Fibroblast of lung (primary cell): Measurements from ENCODE around the gene RIPK3. TPM values are rescaled to one million over a fixed set of nuclear protein-coding genes. Genes with fewer than 3 reads are reported as not detected.

Experiments used
- DNase-seq, 2 donors: peaks; one replicate each; pipeline versions ENCODE4 v3.0.0 to v3.0.0-alpha.2; 2010; ENCODE audit warnings: low read depth in 2 of 2
- H2AFZ ChIP-seq: 2 replicates; pipeline ENCODE4 v1.5.1; 2012; ENCODE audit warnings: low read length, control low read depth, inconsistent platforms
- H3K27ac ChIP-seq: 2 replicates; pipeline ENCODE4 v1.5.1; 2011; ENCODE audit warnings: low read length, control low read depth; ENCODE audit not compliant: insufficient read depth
- H3K27me3 ChIP-seq: 2 replicates; pipeline ENCODE4 v1.5.1; 2011; ENCODE audit warnings: mild to moderate bottlenecking, low read length; ENCODE audit not compliant: control insufficient read depth, insufficient read depth
- H3K36me3 ChIP-seq: 2 replicates; pipeline ENCODE4 v1.5.1; 2011; ENCODE audit warnings: low read length; ENCODE audit not compliant: control insufficient read depth, insufficient read depth
- H3K4me1 ChIP-seq: 2 replicates; pipeline ENCODE4 v1.5.1; 2011; ENCODE audit warnings: low read length; ENCODE audit not compliant: control insufficient read depth, insufficient read depth; ENCODE audit errors: extremely low read depth
- H3K4me2 ChIP-seq: 2 replicates; pipeline ENCODE4 v1.5.1; 2011; ENCODE audit warnings: low read length, control low read depth; ENCODE audit not compliant: insufficient read depth; ENCODE audit errors: extremely low read depth
- H3K4me3 ChIP-seq, 4 experiments: fragments of 200-600 bp in 1 of 4; sonication (generic) in 1 of 4; replicated peaks in 1 of 4; 2 replicates each; pipeline ENCODE4 v1.5.1; 2011 to 2016; ENCODE audit warnings: low read length in 4 of 4, low read depth in 3 of 4, mild to moderate bottlenecking in 3 of 4, control low read depth in 2 of 4, inconsistent platforms in 1 of 4, mixed read lengths in 1 of 4; ENCODE audit not compliant: insufficient read depth in 1 of 4; ENCODE audit errors: control extremely low read depth in 1 of 4
- H3K79me2 ChIP-seq: 2 replicates; pipeline ENCODE4 v1.5.1; 2012; ENCODE audit warnings: mild to moderate bottlenecking, low read length, inconsistent platforms; ENCODE audit not compliant: control insufficient read depth, insufficient read depth
- H3K9ac ChIP-seq: 2 replicates; pipeline ENCODE4 v1.5.1; 2011; ENCODE audit warnings: mild to moderate bottlenecking, low read length, control low read depth; ENCODE audit not compliant: insufficient read depth
- H3K9me3 ChIP-seq: 2 replicates; pipeline ENCODE4 v1.5.1; 2012; ENCODE audit warnings: low read depth, low read length; ENCODE audit not compliant: control insufficient read depth, insufficient read depth
- H4K20me1 ChIP-seq: 2 replicates; pipeline ENCODE4 v1.5.1; 2011; ENCODE audit warnings: low read length; ENCODE audit not compliant: control insufficient read depth, insufficient read depth; ENCODE audit errors: extremely low read depth
- EZH2 ChIP-seq: IDR thresholded peaks from 2 replicates; pipeline ENCODE4 v1.5.1; 2012; ENCODE audit warnings: low read length, control low read depth, mild to moderate bottlenecking; ENCODE audit errors: missing control alignments
- polyA plus RNA-seq, 2 donors: library from polyadenylated mRNA; depleted of rRNA in 1 of 2; stranded (reverse) in 1 of 2; unstranded in 1 of 2; fragments of >200 nt; gene quantifications; 2 replicates each; pipeline ENCODE4 v1.2.1, GENCODE V29; 2011 to 2012; ENCODE audit warnings: missing spikeins in 1 of 2
- total RNA-seq: library from RNA; depleted of rRNA; stranded (reverse); fragments of >200 nt; gene quantifications from 2 replicates; pipeline ENCODE4 v1.2.1, GENCODE V29; 2014
- TF ChIP-seq, protein P1 (sequence below), 2 donors: IDR thresholded peaks in 1 of 2; conservative IDR thresholded peaks in 1 of 2; 1 replicate in 1 of 2; 2 replicates in 1 of 2; pipeline ENCODE4 v1.5.1; 2011 to 2012; ENCODE audit warnings: low read length in 2 of 2, control low read depth in 1 of 2, inconsistent platforms in 1 of 2, low read depth in 1 of 2, mild to moderate bottlenecking in 1 of 2

Gene RIPK3
- total and polyA plus RNA-seq, 2 donors (not counting 1 experiment from before 2014, with no cell fraction given), result 0.20 to 0.33 TPM

DNA sequence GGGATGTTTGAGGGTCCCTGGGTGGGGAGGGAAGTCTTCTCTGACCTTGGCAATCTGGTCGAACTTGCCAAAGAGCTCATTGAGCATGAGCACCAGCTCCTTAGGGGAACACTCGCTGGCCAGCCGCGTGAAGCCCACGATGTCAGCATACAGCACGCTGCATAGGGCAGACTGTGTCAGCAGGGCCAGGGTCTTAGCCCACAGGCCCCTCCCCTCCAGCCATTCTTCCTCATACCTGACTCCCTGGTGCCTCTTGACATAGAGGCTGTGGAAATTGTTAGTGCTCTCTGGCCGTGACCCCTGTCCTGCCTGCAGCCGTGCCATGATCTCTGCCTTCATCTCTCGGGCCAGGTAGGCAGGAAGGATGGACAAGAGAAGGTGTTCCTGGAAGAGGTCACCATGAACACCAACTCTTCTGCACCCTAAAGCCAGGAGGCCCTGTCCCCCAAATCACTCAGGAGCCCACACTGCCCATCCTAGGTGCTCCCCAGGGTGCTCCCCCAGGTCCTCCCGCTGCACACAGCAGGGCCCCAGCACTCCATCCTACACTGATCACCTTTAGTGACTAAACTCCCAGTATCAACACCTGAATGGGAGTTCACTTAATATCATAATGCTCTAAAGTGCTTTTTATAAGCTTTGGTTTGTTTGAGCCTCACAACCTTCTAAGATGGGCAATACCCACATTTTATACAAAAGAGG lies 8.7 kb downstream of the RIPK3 start:
- Histone ChIP-seq H3K9me3 (no peaks in the 10 kb centered on the region), H3K27ac (no peak overlapping the region), H3K4me1 (peaks cover 2% of the 10 kb centered on the region), H3K36me3 (no peaks in the 10 kb centered on the region), H3K9ac (no peak overlapping the region), H3K4me3 (no peak overlapping the region), H3K27me3 (peaks cover 21% of the 10 kb centered on the region), H2AFZ (no peak overlapping the region), H3K79me2 (no peaks in the 10 kb centered on the region), H3K4me2 (no peak overlapping the region), H4K20me1 (no peaks in the 10 kb centered on the region)
- no peak for DNase-seq
- TF ChIP-seq, protein P1, sequence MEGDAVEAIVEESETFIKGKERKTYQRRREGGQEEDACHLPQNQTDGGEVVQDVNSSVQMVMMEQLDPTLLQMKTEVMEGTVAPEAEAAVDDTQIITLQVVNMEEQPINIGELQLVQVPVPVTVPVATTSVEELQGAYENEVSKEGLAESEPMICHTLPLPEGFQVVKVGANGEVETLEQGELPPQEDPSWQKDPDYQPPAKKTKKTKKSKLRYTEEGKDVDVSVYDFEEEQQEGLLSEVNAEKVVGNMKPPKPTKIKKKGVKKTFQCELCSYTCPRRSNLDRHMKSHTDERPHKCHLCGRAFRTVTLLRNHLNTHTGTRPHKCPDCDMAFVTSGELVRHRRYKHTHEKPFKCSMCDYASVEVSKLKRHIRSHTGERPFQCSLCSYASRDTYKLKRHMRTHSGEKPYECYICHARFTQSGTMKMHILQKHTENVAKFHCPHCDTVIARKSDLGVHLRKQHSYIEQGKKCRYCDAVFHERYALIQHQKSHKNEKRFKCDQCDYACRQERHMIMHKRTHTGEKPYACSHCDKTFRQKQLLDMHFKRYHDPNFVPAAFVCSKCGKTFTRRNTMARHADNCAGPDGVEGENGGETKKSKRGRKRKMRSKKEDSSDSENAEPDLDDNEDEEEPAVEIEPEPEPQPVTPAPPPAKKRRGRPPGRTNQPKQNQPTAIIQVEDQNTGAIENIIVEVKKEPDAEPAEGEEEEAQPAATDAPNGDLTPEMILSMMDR (conservative IDR thresholded peaks at IDR 0.05 in 1 of 2, IDR thresholded peaks at IDR 0.05 in 1 of 2; ENCODE audit: low read depth in 1 of 2, low read length in 2 of 2), result no peak
- TF ChIP-seq EZH2, result no peak

DNA sequence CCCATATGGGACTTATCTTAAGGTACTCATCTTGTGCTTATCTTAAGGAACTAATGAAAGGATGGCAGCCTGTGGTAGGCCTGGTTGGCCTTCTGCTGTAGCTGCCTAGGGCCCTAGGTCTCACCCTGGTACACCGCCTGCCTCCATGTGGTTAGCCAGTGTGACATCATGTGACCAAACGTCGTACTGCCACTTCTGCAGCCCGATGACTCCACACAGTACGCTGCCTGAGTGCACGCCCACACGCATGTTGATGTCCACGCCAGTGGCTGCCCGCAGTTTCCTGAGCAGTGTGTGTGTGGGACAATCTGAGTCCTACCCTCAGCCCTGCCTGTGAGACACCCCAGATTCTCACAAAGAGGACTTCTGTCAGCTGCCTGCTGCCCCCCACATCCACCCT lies 10.1 kb downstream of the RIPK3 start:
- no peaks in the 10 kb centered on the region for H3K4me1 ChIP-seq
- no peak overlapping the region for H3K4me3 ChIP-seq
- no peak for TF ChIP-seq EZH2
- TF ChIP-seq, protein P1 (conservative IDR thresholded peaks at IDR 0.05 in 1 of 2, IDR thresholded peaks at IDR 0.05 in 1 of 2; ENCODE audit: low read depth in 1 of 2, low read length in 2 of 2), result no peak
- H3K36me3 ChIP-seq, result no peaks in the 10 kb centered on the region
- no peaks in the 10 kb centered on the region for H3K79me2 ChIP-seq
- H3K27ac ChIP-seq, result no peak overlapping the region
- H3K9me3 ChIP-seq, result no peaks in the 10 kb centered on the region
- H3K4me2 ChIP-seq, result no peak overlapping the region
- peaks cover 11% of the 10 kb centered on the region for H3K27me3 ChIP-seq
- no peak overlapping the region for H2AFZ ChIP-seq
- no peaks in the 10 kb centered on the region for H4K20me1 ChIP-seq
- H3K9ac ChIP-seq, result no peak overlapping the region
- DNase-seq, result no peak

DNA sequence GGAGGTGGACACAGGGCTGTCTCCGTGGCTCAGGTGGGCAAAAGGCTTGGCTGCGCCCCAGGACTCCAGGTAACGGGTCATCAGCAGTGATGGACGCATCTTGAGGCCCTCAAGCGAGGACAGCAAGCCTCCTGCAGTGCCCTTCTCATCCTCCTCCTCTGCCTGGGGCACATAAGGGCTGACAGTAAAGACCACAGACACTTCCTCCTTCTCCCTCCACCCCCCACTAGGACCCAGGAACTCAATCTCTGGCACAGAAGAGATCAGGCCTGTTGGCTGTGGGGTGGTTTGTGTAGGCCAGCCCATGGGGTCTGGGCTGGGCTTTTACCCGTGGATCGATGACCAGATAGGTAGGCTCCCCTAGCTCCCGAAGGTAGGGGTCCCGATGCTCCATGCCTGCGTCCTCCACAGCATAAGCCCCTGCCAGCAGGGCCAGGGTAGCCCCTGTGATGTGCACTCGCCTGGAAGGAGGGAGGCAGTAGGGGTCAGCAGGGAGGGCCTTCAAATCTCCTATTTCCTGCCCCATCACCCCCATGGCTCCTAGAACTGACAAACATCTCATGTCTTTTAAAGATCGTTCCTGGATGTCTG lies 10.6 kb downstream of the RIPK3 start:
- H2AFZ ChIP-seq, result no peak overlapping the region
- no peak overlapping the region for H3K4me3 ChIP-seq
- H3K4me1 ChIP-seq, result no peaks in the 10 kb centered on the region
- H3K79me2 ChIP-seq, result no peaks in the 10 kb centered on the region
- H3K27me3 ChIP-seq, result peaks cover 7% of the 10 kb centered on the region
- no peak overlapping the region for H3K9ac ChIP-seq
- no peaks in the 10 kb centered on the region for H4K20me1 ChIP-seq
- TF ChIP-seq EZH2, result no peak
- TF ChIP-seq, protein P1 (conservative IDR thresholded peaks at IDR 0.05 in 1 of 2, IDR thresholded peaks at IDR 0.05 in 1 of 2; ENCODE audit: low read depth in 1 of 2, low read length in 2 of 2), result no peak
- no peak overlapping the region for H3K4me2 ChIP-seq
- no peak for DNase-seq
- no peaks in the 10 kb centered on the region for H3K9me3 ChIP-seq
- H3K27ac ChIP-seq, result no peak overlapping the region
- no peaks in the 10 kb centered on the region for H3K36me3 ChIP-seq
